GM13977 (cell line): ENCODE data around the gene NRIP1.

Experiments
- DNase-seq: peaks from one replicate; pipeline ENCODE4 v3.0.0; 2012; ENCODE audit warnings: low spot score
- in situ Hi-C: fragments of 300-500 bp; cut with MboI; formaldehyde crosslinking; loops from one replicate; pipeline ENCODE4 v1.12.0; 2022; ENCODE audit warnings: low sequenced_read_pairs, low pct_unique_long_range_greater_than_20kb, mixed read lengths, inconsistent platforms; ENCODE audit not compliant: unreplicated experiment
- TF ChIP-seq, protein P1 (sequence below): IDR thresholded peaks from 2 replicates; pipeline ENCODE4 v1.5.1; 2012; ENCODE audit warnings: mild to moderate bottlenecking, control low read depth; ENCODE audit not compliant: insufficient read depth; ENCODE audit errors: extremely low read depth, missing control alignments

Gene NRIP1

DNA sequence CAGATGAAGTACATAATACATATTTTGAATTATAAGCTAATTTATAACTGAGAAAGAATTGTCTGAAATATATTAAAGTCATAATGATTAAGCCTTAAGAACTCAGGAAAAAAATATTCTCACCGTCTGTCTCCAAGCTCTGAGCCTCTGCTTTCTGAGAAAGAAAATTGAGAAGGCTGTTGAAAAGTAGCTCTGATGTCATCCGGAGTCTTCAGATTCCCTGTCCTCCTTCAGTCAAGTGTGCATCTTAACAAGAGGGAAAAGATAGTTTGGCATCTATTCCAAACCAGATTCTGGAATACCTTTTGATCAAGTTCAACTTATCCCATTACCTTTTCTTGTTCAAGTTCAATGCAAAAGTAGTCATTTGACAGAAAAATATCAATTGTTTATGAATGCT lies 50.6 kb downstream of the NRIP1 start:
- TF ChIP-seq, protein P1, sequence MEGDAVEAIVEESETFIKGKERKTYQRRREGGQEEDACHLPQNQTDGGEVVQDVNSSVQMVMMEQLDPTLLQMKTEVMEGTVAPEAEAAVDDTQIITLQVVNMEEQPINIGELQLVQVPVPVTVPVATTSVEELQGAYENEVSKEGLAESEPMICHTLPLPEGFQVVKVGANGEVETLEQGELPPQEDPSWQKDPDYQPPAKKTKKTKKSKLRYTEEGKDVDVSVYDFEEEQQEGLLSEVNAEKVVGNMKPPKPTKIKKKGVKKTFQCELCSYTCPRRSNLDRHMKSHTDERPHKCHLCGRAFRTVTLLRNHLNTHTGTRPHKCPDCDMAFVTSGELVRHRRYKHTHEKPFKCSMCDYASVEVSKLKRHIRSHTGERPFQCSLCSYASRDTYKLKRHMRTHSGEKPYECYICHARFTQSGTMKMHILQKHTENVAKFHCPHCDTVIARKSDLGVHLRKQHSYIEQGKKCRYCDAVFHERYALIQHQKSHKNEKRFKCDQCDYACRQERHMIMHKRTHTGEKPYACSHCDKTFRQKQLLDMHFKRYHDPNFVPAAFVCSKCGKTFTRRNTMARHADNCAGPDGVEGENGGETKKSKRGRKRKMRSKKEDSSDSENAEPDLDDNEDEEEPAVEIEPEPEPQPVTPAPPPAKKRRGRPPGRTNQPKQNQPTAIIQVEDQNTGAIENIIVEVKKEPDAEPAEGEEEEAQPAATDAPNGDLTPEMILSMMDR: no peak
- in situ Hi-C loops: no loop called here
- DNase-seq: no peak

DNA sequence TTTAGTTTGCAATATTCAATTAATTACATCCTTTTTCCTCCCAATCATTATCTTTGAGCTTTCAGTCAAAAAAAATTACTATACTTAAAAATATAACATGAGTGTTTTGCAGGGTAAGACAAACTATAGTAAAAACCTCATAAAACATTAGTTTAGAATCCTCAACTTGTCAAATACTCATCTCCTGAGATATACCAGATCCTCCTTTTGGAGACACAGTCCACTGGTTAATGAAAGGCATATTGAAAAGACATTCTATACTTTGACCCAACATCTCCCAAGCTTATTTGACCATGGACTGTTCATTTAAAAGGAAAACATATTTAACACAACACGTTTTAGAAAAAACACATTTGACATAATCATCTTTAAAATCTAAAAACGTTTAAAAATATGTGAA lies 52.8 kb downstream of the NRIP1 start:
- in situ Hi-C loops: no loop called here
- TF ChIP-seq, protein P1: no peak
- no peak for DNase-seq

DNA sequence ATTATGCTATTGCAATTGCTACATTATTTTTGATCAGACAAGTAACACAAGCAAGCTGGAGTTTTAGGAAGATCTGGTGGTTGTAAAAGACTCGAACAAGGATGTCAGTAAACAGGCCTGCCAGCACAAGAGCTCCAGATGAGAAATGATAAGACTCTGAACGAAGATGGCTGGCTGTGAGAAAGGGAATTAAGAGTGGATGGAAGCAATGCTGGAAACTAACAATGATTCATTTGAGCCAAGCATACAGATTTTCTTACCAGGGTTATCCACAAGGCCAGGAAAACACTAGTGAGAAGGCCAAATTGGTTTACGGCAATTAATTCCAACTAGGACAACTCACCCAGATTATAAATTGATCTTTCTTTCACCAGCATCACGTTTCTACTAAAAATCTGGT lies 54.2 kb downstream of the NRIP1 start:
- in situ Hi-C loops: no loop called here
- TF ChIP-seq, protein P1: no peak
- DNase-seq: no peak

DNA sequence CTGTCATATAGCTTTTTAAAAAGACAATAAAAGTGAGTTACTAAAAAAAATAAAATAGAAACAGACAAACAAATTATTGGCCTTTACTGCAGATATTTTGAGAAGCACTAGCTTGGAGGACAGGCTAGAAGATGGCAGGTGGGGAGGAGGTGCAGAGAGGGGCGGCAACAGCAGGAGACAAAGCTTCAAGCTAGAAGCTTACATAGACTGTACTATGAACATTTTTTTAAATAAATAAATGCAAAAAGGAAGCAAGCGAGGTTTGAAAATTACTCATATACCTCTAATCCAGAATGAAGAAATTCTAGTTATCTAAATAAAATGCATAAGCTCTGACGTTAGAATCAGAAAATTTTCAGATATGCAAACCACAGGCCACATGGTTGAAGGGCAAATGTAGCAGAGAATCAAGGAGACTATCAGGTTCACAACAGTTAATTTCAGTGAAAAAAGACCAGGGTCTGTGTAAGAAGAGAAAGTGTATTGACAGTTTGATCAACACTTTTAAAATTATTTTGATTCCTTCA lies 54.9 kb downstream of the NRIP1 start:
- DNase-seq: no peak

DNA sequence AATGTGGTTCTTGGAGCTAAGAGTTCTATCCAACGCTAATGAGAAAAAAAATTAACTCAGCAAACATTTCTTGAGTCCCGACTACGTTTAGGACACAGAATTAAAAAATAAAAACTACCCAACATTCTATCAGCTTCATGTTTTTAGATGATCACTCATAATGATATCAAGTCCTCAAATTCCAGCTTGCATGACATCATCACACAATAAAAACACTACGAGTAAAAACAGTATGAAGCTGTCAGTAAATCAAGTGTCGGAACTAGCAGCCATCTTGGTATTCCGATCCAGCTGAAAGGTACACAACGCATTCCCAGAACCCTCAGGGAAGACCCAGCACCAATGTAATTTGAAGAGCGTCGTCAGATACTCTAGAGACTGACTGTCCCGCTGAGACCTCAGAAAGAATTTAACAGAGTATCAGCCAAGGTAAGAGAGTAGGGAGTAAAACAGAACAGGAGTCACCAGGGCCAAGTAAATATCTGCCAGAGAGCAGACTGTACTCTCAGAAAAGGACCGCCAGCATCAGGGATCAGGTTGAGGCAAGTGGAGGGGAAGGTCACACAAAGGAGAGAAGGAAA lies 57.0 kb downstream of the NRIP1 start:
- TF ChIP-seq, protein P1: no peak
- no peak for DNase-seq
- in situ Hi-C loops: no loop called here

More for the DNA sequence above, 54.9 kb downstream of the NRIP1 start:
- in situ Hi-C loops: no loop called here
- TF ChIP-seq, protein P1: no peak

DNA sequence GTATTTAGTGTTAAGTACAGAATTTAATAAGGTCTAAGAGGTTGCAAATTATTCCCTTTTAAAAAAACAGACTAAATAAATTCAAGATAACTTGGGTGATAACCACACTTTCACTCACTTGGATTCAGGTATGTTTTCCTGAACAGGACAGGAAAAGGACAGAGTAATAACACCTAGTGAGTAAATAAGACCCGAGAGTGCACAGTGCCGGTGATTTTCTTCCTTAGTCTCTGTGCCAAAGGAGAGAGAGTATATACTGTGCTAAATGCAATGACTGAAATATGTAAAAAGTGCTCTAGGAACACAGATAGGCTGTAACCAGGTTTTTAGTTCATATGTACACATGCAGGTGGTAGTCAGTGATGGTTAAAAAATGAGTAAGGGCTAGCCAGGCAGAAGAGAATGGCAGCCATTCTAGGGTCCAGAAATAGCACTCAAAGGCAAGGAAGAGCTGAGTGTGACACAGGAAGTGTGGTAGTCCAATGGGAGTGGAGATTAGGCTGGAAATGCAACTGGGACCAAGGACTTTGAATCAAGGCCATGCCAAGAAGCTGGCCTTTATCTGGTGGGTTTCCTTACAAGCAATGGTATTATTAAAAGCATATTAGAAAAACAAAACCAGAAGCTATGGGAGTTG lies 58.1 kb downstream of the NRIP1 start:
- TF ChIP-seq, protein P1: no peak
- in situ Hi-C loops: no loop called here
- no peak for DNase-seq
